ENCODE results near the gene CLC.

GRCh38 chr19:39731685-39732084 is 6.1 kb downstream of the CLC start:
- TF ChIP-seq RARB (CRISPR knock-in tag; IDR thresholded peaks at IDR 0.05) = no peak
- no peak for TF ChIP-seq ZFP30 (CRISPR knock-in tag; IDR thresholded peaks at IDR 0.05)
- no peak for TF ChIP-seq PATZ1 (CRISPR knock-in tag; IDR thresholded peaks at IDR 0.05; ENCODE audit: borderline replicate concordance)
- no peak for TF ChIP-seq ZC3H10 (CRISPR knock-in tag; IDR thresholded peaks at IDR 0.05)
- no peak for TF ChIP-seq POU6F1 (CRISPR knock-in tag; IDR thresholded peaks at IDR 0.05; ENCODE audit: borderline replicate concordance, low read depth)
